Measurements from ENCODE around the gene ADAT1. TPM values are rescaled to one million over a fixed set of nuclear protein-coding genes. Genes with fewer than 3 reads are reported as not detected.

Gene ADAT1
- total and polyA plus RNA-seq, 8 donors: 9.2 to 20.5 (median 14.0) TPM

DNA sequence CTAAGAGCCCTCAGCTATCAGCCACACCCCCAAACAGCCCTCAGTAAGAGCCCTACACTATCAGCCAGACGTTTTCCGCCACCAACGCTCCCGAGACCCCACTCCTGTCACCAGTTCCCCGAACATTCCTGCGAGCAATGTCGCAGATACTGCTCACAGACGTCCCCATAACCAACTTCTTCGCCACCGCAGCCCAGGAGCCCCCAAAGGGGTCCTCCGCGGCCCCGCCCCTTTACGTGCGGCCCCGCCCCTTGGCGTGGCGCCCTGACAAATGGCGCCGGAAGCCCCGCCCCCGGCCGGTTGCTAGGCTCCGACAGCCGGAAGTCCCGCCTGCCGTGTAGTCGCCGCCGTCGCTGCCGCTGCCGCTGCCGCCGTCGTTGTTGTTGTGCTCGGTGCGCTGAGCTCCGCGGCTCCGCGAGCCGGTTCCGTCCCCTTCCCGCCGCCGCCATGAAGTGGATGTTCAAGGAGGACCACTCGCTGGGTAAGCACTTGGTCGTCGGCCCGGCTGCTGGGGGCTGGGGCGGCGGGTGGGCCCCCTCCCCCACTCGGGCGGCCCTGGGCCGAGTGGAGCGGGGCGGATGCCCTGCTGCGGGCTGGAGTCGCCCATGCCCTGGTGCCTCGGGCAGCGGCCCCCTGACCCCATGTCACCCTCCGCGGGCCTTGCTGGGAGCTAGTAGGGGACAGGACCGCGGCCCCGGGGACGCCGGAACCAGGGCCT lies 56.9 kb downstream of the ADAT1 start, which contains the start of gene GABARAPL2:
Gene GABARAPL2 (plus strand): TSS at position 340 of the 718 bp plus-strand sequence. CDS start 108 bp downstream, at position 448.
- Histone ChIP-seq H3K27ac (peak within 1 kb of the TSS in 3 of 4 donors; percentile 56 to 79 (median 68)), H3K4me1 (peaks cover 0 to 20% (median 9%) of the 10 kb centered on the region in 3 donors), H3K36me3 (peaks cover 0 to 15% (median 0%) of the 10 kb centered on the region in 3 donors), H3K4me3 (peak within 1 kb of the TSS; percentile 74 to 97 (median 96)), H3K27me3 (no peaks in the 10 kb centered on the region), H3K9me3 (no peaks in the 10 kb centered on the region)
- FAIRE-seq: no peak
- 0 to 1% methylated on average over 48 to 69 of the region's 69 CpGs for WGBS, 2 donors
- intact Hi-C loops (cut with DNase I): no loop called here
- peak; percentile 85 to 94 (median 91) for ATAC-seq
- TF ChIP-seq, protein P1, sequence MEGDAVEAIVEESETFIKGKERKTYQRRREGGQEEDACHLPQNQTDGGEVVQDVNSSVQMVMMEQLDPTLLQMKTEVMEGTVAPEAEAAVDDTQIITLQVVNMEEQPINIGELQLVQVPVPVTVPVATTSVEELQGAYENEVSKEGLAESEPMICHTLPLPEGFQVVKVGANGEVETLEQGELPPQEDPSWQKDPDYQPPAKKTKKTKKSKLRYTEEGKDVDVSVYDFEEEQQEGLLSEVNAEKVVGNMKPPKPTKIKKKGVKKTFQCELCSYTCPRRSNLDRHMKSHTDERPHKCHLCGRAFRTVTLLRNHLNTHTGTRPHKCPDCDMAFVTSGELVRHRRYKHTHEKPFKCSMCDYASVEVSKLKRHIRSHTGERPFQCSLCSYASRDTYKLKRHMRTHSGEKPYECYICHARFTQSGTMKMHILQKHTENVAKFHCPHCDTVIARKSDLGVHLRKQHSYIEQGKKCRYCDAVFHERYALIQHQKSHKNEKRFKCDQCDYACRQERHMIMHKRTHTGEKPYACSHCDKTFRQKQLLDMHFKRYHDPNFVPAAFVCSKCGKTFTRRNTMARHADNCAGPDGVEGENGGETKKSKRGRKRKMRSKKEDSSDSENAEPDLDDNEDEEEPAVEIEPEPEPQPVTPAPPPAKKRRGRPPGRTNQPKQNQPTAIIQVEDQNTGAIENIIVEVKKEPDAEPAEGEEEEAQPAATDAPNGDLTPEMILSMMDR (IDR thresholded peaks at IDR 0.05): no peak
- peak; percentile 74 to 97 (median 88) for DNase-seq

- no peak for FAIRE-seq
- 5 to 7% methylated on average over 15 of the region's 15 CpGs for WGBS, 2 donors
- Histone ChIP-seq H3K27me3 (no peaks in the 10 kb centered on the region), H3K4me3 (peak overlapping the region; percentile 74 to 97 (median 96)), H3K36me3 (peaks cover 0 to 9% (median 0%) of the 10 kb centered on the region in 3 donors), H3K4me1 (peaks cover 0 to 15% (median 9%) of the 10 kb centered on the region in 3 donors), H3K9me3 (no peaks in the 10 kb centered on the region), H3K27ac (peak overlapping the region in 3 of 4 donors; percentile 56 to 79 (median 68))
- no peak for ATAC-seq
- no peak for DNase-seq
- intact Hi-C loops (cut with DNase I): no loop called here
- TF ChIP-seq, protein P1 (IDR thresholded peaks at IDR 0.05): no peak
Measured at GRCh38 chr16:75565640-75566039, 57.4 kb downstream of the ADAT1 start.

DNA sequence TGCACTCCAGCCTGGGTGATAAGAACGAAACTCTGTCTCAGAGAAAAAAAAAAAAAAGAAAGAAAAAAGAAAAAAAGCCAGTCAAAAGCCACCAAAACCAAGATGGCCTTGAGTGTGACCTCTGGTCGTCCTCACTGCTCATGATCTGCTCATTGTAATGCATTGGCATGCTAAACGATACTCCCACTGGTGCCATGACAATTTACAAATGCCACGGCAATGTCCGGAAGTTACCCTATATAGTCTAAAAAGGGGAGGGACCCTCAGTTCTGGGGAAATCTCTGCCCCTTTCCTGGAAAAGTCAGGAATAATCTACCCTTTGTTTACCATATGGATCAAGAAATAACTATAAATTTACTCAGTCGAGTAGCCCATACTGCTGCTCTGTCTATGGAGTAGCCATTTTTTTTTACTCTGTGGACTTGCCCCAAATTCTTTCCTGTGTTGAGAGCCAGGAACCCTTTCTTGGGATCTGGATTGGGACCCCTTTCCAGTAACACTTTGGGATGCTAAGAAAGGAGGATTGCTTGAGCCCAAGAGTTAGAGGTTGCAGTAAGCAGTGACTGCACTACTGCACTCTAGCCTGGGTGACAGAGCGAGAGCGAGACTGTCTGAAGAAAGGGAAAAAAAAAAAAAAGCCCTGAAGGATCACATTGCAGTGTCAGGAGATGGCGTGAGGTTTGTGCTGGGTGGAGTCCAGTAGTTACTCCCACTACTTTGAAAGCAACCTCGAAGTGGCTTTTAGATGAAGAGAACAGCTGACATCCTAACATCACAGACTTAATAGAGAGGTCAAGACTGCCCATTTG lies 63.3 kb downstream of the ADAT1 start:
- intact Hi-C loops (cut with DNase I): no loop called here
- DNase-seq: no peak

DNA sequence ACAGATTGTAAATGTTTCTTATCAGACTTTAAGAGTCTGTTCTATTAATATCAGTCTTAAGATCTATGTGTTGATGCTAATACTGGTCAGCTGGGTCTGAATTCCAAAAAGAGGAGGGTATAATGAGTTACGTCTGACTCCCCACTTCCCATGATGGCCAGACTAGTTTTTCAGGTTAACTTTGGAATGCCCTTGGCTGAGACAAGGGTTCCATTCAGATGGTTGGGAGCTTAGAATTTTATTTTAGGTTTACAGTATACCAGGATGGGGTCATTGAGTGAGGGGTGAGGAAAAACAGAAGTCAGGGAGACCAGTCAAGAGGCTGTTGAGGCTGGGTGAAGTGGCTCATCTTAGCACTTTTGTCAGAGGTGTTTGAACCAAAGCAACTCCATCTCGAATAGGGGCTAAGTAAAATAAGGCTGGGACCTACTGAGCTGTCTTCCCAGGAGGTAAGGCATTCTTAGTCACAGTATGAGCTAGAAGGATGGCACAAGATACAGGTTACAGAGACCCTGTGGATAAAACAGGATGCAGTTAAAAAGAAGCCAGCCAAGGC lies 64.2 kb downstream of the ADAT1 start:
- ATAC-seq (no peak), FAIRE-seq (no peak), DNase-seq (no peak)
- no peaks in the 10 kb centered on the region for H3K27me3 ChIP-seq
- TF ChIP-seq, protein P1 (IDR thresholded peaks at IDR 0.05): no peak
- no peaks in the 10 kb centered on the region for H3K36me3 ChIP-seq
- no peaks in the 10 kb centered on the region for H3K9me3 ChIP-seq
- no peak overlapping the region for H3K4me3 ChIP-seq
- H3K4me1 ChIP-seq: no peaks in the 10 kb centered on the region
- WGBS, 2 donors: 46 to 50% methylated on average over 2 of the region's 2 CpGs
- no peak overlapping the region for H3K27ac ChIP-seq
- intact Hi-C loops (cut with DNase I): no loop called here

More for the DNA sequence above, 63.3 kb downstream of the ADAT1 start:
- Histone ChIP-seq H3K4me3 (no peak overlapping the region), H3K4me1 (peaks cover 0 to 2% (median 0%) of the 10 kb centered on the region in 3 donors), H3K27me3 (no peaks in the 10 kb centered on the region), H3K36me3 (no peaks in the 10 kb centered on the region), H3K27ac (no peak overlapping the region), H3K9me3 (no peaks in the 10 kb centered on the region)
- 61 to 65% methylated on average over 10 of the region's 10 CpGs for WGBS, 2 donors
- FAIRE-seq (no peak), ATAC-seq (no peak)
- TF ChIP-seq, protein P1 (IDR thresholded peaks at IDR 0.05): no peak
